Vagina (tissue), 2 donors: ENCODE measurements around the gene TBX21.

Experiments
- CTCF ChIP-seq, 3 experiments: fragments of 450-650 bp in 2 of 3; fragments of 200-600 bp in 1 of 3; sonication (generic) in 1 of 3; IDR thresholded peaks; one replicate each; pipeline ENCODE4 v1.5.1; 2017 to 2019; ENCODE audit warnings: antibody characterized with exemption in 3 of 3, mild to moderate bottlenecking in 2 of 3, moderate library complexity in 2 of 3
- POLR2A ChIP-seq, 2 donors: fragments of 450-650 bp; IDR thresholded peaks; one replicate each; pipeline ENCODE4 v1.6.1; 2017; ENCODE audit warnings: antibody characterized with exemption in 2 of 2, mild to moderate bottlenecking in 2 of 2, moderate library complexity in 2 of 2
- POLR2AphosphoS5 ChIP-seq, 2 donors: sonication (generic); formaldehyde crosslinking; IDR thresholded peaks; one replicate each; pipeline ENCODE4 v1.9.0; 2017; ENCODE audit warnings: antibody characterized with exemption in 2 of 2, mild to moderate bottlenecking in 2 of 2, low read depth in 1 of 2; ENCODE audit not compliant: insufficient read depth in 1 of 2

DNA sequence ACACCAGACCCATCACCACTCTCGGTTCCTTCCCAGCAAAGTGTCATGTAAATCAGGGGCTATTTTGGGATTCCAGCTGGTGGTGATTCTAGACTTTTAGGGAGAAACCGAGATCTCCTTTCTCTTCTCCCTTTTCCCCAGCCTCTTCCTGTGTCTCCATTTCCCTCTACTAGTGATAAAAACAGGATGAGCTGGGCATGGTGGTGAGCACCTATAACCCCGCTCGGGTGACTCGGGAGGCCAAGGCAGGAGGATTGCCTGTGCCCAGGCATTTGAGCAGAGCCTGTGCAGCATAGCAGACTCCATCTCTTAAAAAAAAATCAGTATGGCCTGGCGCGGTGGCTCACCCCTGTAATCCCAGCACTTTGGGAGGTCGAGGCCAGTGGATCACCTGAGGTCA, 6.1 kb downstream of the TBX21 start:
- TF ChIP-seq CTCF (IDR thresholded peaks at IDR 0.05) (no peak), POLR2A (IDR thresholded peaks at IDR 0.05) (no peak), POLR2AphosphoS5 (IDR thresholded peaks at IDR 0.05; ENCODE audit: insufficient read depth in 1 of 2, low read depth in 1 of 2) (no peak)
